ENCODE data around the gene ZFP1. TPM values are rescaled to one million over a fixed set of nuclear protein-coding genes. Genes with fewer than 3 reads are reported as not detected.
A peak's percentile ranks its signal among the peaks of the same experiment; 100 is the strongest.
"Not testable (repeated sequence)": the region's sequence is repeated elsewhere in the genome, so short reads cannot be mapped to it uniquely, and the experiment has no call there.

Gene ZFP1
- total and polyA plus RNA-seq, 2 experiments from 2014 or later = 4.8 to 12.5 TPM

DNA sequence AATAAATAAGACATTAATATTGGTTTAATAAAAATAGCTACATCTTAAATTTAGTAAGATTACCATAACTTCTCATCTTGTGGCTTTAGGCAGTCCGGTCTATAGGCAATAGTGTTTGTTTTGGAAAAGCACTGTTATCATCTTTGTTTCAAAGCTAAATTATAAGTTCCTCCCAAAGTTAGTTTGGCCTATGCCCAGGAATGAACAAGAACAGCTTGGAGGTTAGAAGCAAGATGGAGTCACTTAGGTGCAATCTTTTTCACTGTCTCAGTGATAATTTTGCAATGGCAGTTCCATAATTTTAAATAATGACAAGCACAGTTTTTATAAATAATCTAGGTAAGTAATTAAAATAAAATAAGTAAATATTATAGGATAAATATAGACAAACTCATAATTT lies 25.7 kb upstream of the ZFP1 start (continued):
- TF ChIP-seq NANOG (IDR thresholded peaks at IDR 0.05; ENCODE audit: borderline replicate concordance) (no peak), ZNF331 (CRISPR knock-in tag; IDR thresholded peaks at IDR 0.05; ENCODE audit: low read depth) (no peak), CREB1 (CRISPR knock-in tag; IDR thresholded peaks at IDR 0.05; ENCODE audit: low read depth) (no peak)

DNA sequence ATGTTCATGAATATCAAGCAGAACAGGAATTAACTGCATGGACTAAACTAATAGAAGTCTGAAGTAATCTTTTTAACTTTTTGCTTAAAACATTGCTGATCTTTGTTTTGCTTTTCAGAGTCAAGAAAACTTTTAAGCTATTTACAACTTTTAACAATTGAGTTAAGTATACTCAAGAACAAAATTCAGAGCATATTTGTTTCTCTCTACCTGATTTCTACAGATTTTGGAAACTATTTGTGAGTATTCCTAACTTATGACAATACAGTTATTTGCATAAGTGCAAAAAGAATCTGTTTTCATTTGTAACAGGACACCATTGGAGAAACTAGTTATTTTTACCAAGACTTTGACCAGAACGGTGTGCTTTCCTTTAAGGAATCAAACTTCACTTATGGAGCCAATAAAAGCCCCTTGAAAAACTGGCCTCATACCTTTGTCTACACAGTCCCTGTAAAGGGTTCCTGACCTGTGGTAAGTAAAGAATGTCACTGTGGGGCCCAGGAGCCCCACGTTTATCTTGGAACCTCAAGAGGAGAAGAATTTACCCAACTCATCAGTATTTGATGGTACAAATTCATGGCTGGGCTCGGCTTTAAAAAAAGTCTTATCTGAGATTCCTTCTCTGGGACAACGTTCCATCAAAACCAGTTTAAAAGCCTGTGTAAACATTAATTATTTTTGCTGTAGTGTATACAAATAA lies 20.5 kb upstream of the ZFP1 start:
- TF ChIP-seq, protein P1, sequence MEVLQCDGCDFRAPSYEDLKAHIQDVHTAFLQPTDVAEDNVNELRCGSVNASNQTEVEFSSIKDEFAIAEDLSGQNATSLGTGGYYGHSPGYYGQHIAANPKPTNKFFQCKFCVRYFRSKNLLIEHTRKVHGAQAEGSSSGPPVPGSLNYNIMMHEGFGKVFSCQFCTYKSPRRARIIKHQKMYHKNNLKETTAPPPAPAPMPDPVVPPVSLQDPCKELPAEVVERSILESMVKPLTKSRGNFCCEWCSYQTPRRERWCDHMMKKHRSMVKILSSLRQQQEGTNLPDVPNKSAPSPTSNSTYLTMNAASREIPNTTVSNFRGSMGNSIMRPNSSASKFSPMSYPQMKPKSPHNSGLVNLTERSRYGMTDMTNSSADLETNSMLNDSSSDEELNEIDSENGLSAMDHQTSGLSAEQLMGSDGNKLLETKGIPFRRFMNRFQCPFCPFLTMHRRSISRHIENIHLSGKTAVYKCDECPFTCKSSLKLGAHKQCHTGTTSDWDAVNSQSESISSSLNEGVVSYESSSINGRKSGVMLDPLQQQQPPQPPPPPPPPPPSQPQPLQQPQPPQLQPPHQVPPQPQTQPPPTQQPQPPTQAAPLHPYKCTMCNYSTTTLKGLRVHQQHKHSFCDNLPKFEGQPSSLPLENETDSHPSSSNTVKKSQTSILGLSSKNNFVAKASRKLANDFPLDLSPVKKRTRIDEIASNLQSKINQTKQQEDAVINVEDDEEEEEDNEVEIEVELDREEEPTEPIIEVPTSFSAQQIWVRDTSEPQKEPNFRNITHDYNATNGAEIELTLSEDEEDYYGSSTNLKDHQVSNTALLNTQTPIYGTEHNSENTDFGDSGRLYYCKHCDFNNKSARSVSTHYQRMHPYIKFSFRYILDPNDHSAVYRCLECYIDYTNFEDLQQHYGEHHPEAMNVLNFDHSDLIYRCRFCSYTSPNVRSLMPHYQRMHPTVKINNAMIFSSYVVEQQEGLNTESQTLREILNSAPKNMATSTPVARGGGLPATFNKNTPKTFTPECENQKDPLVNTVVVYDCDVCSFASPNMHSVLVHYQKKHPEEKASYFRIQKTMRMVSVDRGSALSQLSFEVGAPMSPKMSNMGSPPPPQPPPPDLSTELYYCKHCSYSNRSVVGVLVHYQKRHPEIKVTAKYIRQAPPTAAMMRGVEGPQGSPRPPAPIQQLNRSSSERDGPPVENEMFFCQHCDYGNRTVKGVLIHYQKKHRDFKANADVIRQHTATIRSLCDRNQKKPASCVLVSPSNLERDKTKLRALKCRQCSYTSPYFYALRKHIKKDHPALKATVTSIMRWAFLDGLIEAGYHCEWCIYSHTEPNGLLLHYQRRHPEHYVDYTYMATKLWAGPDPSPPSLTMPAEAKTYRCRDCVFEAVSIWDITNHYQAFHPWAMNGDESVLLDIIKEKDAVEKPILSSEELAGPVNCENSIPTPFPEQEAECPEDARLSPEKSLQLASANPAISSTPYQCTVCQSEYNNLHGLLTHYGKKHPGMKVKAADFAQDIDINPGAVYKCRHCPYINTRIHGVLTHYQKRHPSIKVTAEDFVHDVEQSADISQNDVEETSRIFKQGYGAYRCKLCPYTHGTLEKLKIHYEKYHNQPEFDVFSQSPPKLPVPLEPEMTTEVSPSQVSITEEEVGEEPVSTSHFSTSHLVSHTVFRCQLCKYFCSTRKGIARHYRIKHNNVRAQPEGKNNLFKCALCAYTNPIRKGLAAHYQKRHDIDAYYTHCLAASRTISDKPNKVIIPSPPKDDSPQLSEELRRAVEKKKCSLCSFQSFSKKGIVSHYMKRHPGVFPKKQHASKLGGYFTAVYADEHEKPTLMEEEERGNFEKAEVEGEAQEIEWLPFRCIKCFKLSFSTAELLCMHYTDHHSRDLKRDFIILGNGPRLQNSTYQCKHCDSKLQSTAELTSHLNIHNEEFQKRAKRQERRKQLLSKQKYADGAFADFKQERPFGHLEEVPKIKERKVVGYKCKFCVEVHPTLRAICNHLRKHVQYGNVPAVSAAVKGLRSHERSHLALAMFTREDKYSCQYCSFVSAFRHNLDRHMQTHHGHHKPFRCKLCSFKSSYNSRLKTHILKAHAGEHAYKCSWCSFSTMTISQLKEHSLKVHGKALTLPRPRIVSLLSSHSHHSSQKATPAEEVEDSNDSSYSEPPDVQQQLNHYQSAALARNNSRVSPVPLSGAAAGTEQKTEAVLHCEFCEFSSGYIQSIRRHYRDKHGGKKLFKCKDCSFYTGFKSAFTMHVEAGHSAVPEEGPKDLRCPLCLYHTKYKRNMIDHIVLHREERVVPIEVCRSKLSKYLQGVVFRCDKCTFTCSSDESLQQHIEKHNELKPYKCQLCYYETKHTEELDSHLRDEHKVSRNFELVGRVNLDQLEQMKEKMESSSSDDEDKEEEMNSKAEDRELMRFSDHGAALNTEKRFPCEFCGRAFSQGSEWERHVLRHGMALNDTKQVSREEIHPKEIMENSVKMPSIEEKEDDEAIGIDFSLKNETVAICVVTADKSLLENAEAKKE (CRISPR knock-in tag; IDR thresholded peaks at IDR 0.05) = no peak
- Histone ChIP-seq H3K27me3 (ENCODE audit: insufficient read depth) (no peaks in the 10 kb centered on the region), H3K9me2 (ENCODE audit: insufficient read depth) (no peaks in the 10 kb centered on the region), H3F3A (replicated peaks; ENCODE audit: low read depth) (no peaks in the 10 kb centered on the region), H3K4me1 (ENCODE audit: insufficient read depth) (peaks cover 5% of the 10 kb centered on the region; the same call in 1 of the 2 replicates), H3K36me3 (ENCODE audit: insufficient read depth) (no peaks in the 10 kb centered on the region), H3K4me2 (no peak overlapping the region), H2AFZ (no peak overlapping the region), H4K20me1 (replicated peaks; ENCODE audit: insufficient read depth) (no peaks in the 10 kb centered on the region), H3K27ac (ENCODE audit: low read depth) (no peak overlapping the region), H3K4me3 (no peak overlapping the region), H3K79me2 (replicated peaks; ENCODE audit: insufficient read depth) (no peaks in the 10 kb centered on the region)
- ATAC-seq = no peak
- peaks cover 16% of the 10 kb centered on the region; the same call in 2 of the 3 replicates for H3K36me3 Mint-ChIP-seq (ENCODE audit: low read depth)
- H3K4me3 Mint-ChIP-seq = no peak overlapping the region
- no peak for DNase-seq (ENCODE audit: low spot score)
- H3K27ac Mint-ChIP-seq = no peak overlapping the region
- H3K9me3 Mint-ChIP-seq = peaks cover 45% of the 10 kb centered on the region
- peaks cover 9% of the 10 kb centered on the region for H3K4me1 Mint-ChIP-seq
- H3K27me3 Mint-ChIP-seq (ENCODE audit: insufficient read depth, low read depth, poor library complexity) = peaks cover 8% of the 10 kb centered on the region

DNA sequence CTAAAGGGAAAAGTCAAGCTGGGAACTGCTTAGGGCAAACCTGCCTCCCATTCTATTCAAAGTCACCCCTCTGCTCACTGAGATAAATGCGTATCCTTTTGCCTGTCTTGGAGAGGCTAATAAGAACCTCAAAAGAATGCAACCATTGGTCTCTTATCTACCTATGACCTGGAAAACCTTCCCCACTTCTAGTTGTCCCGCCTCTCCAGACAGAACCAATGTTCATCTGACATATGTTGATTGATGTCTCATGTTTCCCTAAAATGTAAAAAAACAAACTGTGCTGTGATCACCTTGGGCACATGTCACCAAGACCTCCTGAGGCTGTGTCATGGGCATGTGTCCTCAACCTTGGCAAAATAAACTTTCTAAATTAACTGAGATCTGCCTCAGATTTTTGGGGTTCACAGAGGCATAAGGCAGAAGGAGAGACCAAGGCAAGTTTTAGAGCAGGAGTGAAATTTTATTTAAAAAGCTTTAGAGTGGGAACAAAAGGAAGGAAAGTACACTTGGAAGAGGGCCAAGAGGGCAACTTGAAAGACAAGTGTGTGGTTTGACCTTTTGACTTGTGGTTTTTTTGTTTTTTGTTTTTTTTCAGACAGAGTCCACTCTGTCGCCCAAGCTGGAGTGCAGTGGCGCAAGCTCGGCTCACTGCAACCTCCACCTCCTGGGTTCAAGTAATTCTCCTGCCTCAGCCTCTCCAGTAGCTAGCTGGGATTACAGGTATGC lies 18.7 kb upstream of the ZFP1 start:
- not testable (repeated sequence) for H3F3A ChIP-seq (replicated peaks; ENCODE audit: low read depth); H3K4me1 ChIP-seq (ENCODE audit: insufficient read depth); ATAC-seq; H3K36me3 ChIP-seq (ENCODE audit: insufficient read depth); H3K27ac Mint-ChIP-seq; H3K27ac ChIP-seq (ENCODE audit: low read depth); H3K4me3 Mint-ChIP-seq; H4K20me1 ChIP-seq (replicated peaks; ENCODE audit: insufficient read depth); H3K9me2 ChIP-seq (ENCODE audit: insufficient read depth); H3K4me1 Mint-ChIP-seq; DNase-seq (ENCODE audit: low spot score); H3K27me3 ChIP-seq (ENCODE audit: insufficient read depth); H3K4me3 ChIP-seq; H3K79me2 ChIP-seq (replicated peaks; ENCODE audit: insufficient read depth); H3K4me2 ChIP-seq
- Mint-ChIP-seq H3K9me3 (peaks cover 39% of the 10 kb centered on the region), H3K27me3 (ENCODE audit: insufficient read depth, low read depth, poor library complexity) (peaks cover 11% of the 10 kb centered on the region), H3K36me3 (ENCODE audit: low read depth) (peaks cover 16% of the 10 kb centered on the region; the same call in 2 of the 3 replicates)
- H2AFZ ChIP-seq = 0 out of 2 replicates have a peak overlapping the region, but pooled peaks have one; percentile 52
